Gastroesophageal sphincter (tissue), 3 donors: Measurements from ENCODE around the gene TMOD1.

Experiments used
- POLR2A ChIP-seq, 2 donors: fragments of 450-650 bp; IDR thresholded peaks; one replicate each; pipeline ENCODE4 v1.6.1; 2017; ENCODE audit warnings: antibody characterized with exemption in 2 of 2, mild to moderate bottlenecking in 2 of 2, moderate library complexity in 1 of 2
- TF ChIP-seq, protein P1 (sequence below), 4 experiments: fragments of 200-600 bp in 2 of 4; fragments of 450-650 bp in 2 of 4; sonication (generic) in 1 of 4; IDR thresholded peaks; one replicate each; pipeline ENCODE4 v1.5.1; 2017 to 2019; ENCODE audit warnings: antibody characterized with exemption in 4 of 4, mild to moderate bottlenecking in 2 of 4, moderate library complexity in 2 of 4

DNA sequence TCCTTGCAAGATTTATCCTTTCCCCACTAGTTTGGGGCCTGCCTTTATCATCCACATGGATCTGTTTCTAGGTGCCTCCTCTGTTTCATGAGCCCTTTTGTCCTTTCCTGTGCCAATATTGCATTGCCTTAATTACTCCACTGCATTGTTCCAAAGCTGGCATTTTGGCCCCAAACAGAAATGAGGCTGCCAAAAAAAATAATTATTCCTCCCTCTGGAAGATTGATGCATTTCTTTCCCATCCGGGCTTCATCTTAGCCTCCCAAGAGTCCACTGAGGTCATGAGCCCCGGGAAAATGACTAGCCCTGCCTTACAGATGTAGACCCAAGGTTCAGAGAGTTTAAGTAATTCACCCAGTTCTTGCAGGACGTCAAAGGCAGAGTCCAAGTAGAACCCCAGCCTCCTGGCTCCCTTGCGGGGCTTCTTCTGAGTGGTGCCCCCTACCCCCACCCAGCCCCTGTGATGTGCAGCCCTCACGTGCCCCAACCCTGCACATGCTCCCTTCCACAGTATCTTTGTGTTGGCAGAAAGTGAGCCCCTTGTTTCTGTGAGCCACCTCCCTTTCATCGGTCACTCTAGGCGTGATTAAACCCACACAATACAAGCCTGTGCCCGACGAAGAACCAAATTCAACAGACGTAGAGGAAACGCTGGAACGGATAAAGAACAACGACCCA lies 62.1 kb downstream of the TMOD1 start:
- TF ChIP-seq POLR2A (IDR thresholded peaks at IDR 0.05): no peak
- TF ChIP-seq, protein P1, sequence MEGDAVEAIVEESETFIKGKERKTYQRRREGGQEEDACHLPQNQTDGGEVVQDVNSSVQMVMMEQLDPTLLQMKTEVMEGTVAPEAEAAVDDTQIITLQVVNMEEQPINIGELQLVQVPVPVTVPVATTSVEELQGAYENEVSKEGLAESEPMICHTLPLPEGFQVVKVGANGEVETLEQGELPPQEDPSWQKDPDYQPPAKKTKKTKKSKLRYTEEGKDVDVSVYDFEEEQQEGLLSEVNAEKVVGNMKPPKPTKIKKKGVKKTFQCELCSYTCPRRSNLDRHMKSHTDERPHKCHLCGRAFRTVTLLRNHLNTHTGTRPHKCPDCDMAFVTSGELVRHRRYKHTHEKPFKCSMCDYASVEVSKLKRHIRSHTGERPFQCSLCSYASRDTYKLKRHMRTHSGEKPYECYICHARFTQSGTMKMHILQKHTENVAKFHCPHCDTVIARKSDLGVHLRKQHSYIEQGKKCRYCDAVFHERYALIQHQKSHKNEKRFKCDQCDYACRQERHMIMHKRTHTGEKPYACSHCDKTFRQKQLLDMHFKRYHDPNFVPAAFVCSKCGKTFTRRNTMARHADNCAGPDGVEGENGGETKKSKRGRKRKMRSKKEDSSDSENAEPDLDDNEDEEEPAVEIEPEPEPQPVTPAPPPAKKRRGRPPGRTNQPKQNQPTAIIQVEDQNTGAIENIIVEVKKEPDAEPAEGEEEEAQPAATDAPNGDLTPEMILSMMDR (IDR thresholded peaks at IDR 0.05): no peak
